Measurements from ENCODE around the gene KCNIP1.

Gene KCNIP1

GRCh38 chr5:170603578-170604565 lies 100.1 kb downstream of the KCNIP1 start:
- DNase-seq, result peak; percentile 19

GRCh38 chr5:170606941-170607340 lies 103.1 kb downstream of the KCNIP1 start:
- DNase-seq, result no peak

DNA sequence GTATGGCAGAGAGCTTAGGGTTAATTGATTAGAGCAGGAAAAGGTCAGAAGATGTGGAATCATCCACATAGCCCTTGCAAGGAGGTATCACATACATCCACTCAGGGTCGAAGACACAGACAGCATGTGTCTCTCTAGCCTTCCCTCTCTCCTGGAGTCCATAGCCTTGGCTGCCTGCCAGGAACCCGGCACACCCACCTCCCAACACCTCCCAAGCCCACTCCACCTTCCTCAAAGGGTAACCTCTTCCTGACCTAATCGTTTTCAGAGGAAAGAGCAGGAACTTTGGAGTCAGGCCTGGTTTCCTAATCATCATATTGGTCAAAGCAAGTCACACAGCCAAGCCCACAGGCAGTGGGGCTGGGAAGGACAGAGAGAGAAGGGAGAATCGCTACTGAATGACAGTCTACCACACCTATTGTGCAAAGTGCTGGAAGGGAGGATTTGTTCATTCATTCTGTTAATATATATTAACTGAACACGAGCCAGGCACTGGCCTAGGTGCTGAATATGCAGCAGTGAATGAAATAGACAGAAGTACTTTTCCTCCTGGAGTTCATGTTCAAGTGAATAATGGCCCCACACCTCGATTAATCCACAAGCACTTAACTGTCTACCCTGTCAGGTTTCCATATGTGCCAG lies 107.8 kb downstream of the KCNIP1 start:
- no peak for DNase-seq

DNA sequence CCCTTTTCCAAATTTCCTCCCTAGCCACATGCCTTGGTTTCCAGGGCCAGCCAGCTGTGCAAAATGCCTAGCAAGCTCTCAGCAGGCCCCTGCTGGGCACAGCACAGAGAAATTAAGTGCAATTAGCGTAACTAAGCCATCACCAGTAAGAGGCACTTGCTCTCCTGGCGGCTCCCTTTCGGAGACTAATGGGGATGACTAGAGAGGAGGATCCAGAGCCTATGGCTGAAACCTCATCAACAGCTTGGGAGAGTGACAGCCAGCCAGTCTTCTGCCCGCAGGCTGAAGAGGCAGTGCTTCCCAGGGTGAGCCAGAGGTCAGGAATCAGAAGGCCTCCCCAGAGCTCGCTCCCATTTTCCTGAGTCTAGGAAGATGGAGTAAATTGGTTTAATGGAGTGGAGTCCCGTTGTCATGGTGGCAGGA lies 108.4 kb downstream of the KCNIP1 start:
- peak; percentile 25 for DNase-seq

- no peak for DNase-seq
Measured at GRCh38 chr5:170614065-170614490, 110.3 kb downstream of the KCNIP1 start.

- no peak for DNase-seq
Measured at GRCh38 chr5:170614720-170615119, 110.9 kb downstream of the KCNIP1 start.

- no peak for DNase-seq
Measured at GRCh38 chr5:170617533-170618490, 114.0 kb downstream of the KCNIP1 start.

GRCh38 chr5:170619869-170620268 lies 116.0 kb downstream of the KCNIP1 start:
- no peak for DNase-seq

GRCh38 chr5:170622933-170623332 lies 119.1 kb downstream of the KCNIP1 start:
- no peak for DNase-seq

GRCh38 chr5:170623576-170624181 lies 119.9 kb downstream of the KCNIP1 start:
- DNase-seq, result peak; percentile 1

DNA sequence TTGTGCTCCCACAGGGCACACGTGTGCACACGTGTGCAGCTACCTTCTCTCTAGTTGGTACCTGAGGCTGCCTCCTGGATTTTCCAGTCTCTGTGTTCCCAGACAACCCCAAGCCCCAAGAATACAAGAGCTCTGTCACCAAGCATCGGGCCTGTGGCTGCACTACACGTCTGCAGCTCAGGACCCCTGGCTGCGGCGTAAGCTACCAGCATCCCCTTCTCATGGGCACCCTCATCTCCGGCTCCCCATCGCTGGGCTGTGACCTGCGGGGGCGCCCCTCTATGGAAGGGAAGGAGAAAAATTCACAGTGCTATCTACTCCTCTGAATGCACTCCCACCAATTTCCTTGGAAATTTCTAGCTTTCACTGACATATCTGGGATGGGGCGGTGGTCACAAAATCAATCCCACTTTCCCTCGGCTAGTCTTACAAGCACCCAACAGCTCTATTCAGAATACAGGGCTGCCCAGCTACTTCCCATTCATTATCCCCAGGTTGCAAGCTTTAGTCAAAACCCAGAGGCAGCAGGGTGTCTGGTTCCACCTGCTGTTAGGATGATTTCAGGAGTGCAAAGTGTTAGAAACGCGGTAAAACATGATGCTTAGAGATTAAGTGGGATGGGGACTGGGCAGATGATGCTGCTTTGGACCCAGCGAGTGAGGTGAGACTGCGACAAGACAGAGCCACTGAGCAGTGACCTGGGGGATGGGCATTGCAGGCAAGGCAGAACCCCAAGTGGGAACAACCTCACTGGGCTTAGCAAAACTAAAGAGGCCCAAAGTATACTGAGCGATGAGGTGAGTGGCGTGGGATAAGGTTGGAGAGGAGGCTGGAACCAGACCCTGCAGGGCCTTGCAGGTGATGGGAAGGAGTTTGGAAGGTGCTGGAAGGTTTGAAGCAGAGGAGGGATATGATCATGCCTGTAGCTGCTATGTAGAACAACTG lies 121.7 kb downstream of the KCNIP1 start:
- peak; percentile 10 for DNase-seq

- no peak for DNase-seq
Measured at GRCh38 chr5:170626507-170627150, 122.8 kb downstream of the KCNIP1 start.

- no peak for DNase-seq
Measured at GRCh38 chr5:170627271-170627670, 123.5 kb downstream of the KCNIP1 start.

- DNase-seq, result no peak
Measured at GRCh38 chr5:170628028-170628427, 124.2 kb downstream of the KCNIP1 start.

GRCh38 chr5:170628691-170629565 lies 125.1 kb downstream of the KCNIP1 start:
- DNase-seq, result no peak

DNA sequence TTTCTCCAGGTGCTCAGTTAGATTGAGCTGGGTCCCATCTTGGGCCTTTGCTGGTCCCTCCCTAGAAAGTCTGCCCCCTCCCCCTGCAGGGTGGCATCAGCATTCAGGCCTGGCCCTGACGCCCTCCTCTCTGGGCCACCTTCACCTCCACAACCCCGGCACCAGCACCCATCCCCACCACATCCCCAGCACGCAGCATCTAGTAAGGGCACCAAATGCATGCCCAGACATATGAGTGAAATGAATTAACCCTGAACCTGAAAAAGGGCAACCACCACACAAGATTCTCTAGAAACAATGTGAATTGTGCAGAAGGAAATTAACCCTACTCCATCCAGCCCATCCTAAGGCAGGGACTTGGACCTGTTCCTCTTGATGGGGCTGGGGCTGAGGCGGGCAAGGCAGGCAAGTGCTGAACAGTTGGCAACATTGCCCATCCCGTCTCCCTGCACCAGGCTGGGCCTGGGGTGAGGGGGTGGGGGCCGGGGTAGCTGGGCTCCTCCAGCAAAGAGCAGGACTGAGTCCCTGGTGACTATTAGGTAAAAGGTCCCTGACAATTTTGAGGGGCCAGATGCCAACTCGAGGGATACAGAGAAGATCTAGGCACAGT lies 125.9 kb downstream of the KCNIP1 start:
- DNase-seq, result no peak

DNA sequence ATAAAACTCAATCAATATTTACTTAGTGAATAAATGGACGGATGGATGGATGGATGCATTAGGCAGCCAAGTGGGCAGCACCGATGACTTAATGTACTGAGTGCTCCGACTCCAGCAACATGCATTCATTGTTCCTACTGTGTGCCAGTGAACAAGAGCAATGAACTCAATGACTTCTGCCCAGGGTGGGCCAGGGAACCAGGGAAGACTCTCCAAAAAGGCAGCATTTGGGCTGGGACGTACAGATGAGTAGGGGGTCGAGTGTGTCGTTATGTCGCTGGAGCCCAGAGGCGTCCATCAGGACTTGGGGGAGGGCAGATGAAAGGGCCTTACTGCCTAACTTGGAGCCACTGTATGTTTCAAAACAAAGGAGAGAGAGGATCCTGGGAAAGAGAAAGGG lies 126.4 kb downstream of the KCNIP1 start:
- no peak for DNase-seq

DNA sequence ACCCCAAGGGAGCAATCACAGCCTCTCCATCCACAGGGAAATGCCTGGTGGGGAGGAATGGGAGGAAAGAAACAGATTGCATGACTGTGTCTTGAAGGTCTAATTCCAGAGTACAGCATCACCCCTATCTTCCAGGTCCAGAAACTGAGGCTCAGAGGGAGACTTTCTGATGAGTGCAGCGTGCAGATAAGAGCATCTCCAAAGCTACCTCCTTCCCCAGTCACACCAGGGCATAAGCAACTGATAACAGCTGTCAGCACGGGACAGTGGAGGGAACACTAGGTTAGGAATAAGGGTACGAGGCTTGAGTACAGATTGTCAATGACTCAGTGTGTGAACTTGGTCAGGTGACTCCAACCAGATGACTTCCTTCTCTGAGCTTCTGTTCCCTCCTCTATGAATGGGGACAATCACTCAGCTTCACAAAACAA lies 126.9 kb downstream of the KCNIP1 start:
- DNase-seq, result no peak

All from NCI-H146 (cell line).